K562 (cell line): ENCODE data around the gene RFNG. TPM values are rescaled to one million over a fixed set of nuclear protein-coding genes. Genes with fewer than 3 reads are reported as not detected.

Source experiments
- ATAC-seq: fragments of 200-7000 bp; cut with Tn5 transposase; 3 replicates; pipeline ENCODE4 v1.9.1; 2020; ENCODE audit warnings: moderate library complexity
- BruUV-seq: library from RNA; stranded (reverse); fragments of 400-500 nt; replicated peaks from 2 replicates; lab custom pipeline; 2021; lab: Mats Ljungman, UMichigan
- CTCF ChIA-PET: fragments of 300-600 bp; formaldehyde crosslinking; extraction: SDS; loops from one replicate; lab custom pipeline; 2021; ENCODE audit warnings: low intra/inter-chr PET ratio; lab: Yijun Ruan, JAX
- POLR2A ChIA-PET: fragments of 300-600, 350-650 bp; sonication (Branson Sonifier 250); formaldehyde crosslinking; extraction: SDS; loops from one replicate; lab custom pipeline; 2021; ENCODE audit warnings: antibody characterized with exemption, inconsistent platforms; lab: Yijun Ruan, JAX
- DNase-seq, 4 experiments: peaks; one replicate each; pipeline versions ENCODE4 v3.0.0 to v3.0.0-alpha.2; 2011 to 2018; ENCODE audit warnings: low spot score in 3 of 4, mixed read lengths in 3 of 4; ENCODE audit errors: extremely low read depth in 1 of 4
- FAIRE-seq: peaks from 2 replicates; lab custom pipeline; 2011; peaks lifted over from hg19 to GRCh38; lab: Jason Lieb, UNC
- H2AFZ ChIP-seq: 2 replicates; pipeline ENCODE4 v1.6.0; 2011; ENCODE audit warnings: low read depth, low read length, control low read depth, inconsistent platforms
- H3K27ac ChIP-seq: fragments of 200-600 bp; 3 replicates; pipeline ENCODE4 v1.8.0; 2011; ENCODE audit warnings: low read depth, mild to moderate bottlenecking, control low read depth, inconsistent platforms, low read length, moderate library complexity, mixed read lengths; ENCODE audit errors: extremely low read depth
- H3K27me3 ChIP-seq, 2 experiments: fragments of 300-600 bp in 1 of 2; 2 replicates in 1 of 2; 3 replicates in 1 of 2; pipeline versions ENCODE4 v1.6.0 to v1.8.0; 2011; ENCODE audit warnings: inconsistent platforms in 2 of 2, low read length in 2 of 2, mild to moderate bottlenecking in 1 of 2, mixed read lengths in 1 of 2, moderate library complexity in 1 of 2; ENCODE audit not compliant: control insufficient read depth in 2 of 2, insufficient read depth in 2 of 2
- H3K36me3 ChIP-seq: fragments of 300-600 bp; 3 replicates; pipeline ENCODE4 v1.8.0; 2011; ENCODE audit warnings: mild to moderate bottlenecking, low read length, inconsistent platforms; ENCODE audit not compliant: control insufficient read depth, insufficient read depth
- H3K4me1 ChIP-seq, 2 experiments: fragments of 200-600 bp in 1 of 2; replicated peaks in 1 of 2; 2 replicates in 1 of 2; 3 replicates in 1 of 2; pipeline versions ENCODE4 v1.5.1 to v1.8.0; 2011; ENCODE audit warnings: inconsistent platforms in 2 of 2, low read length in 2 of 2, mild to moderate bottlenecking in 1 of 2, mixed read lengths in 1 of 2, moderate library complexity in 1 of 2; ENCODE audit not compliant: control insufficient read depth in 2 of 2, insufficient read depth in 2 of 2
- H3K4me2 ChIP-seq: 2 replicates; pipeline ENCODE4 v1.6.1; 2011; ENCODE audit warnings: low read length, control low read depth, inconsistent platforms, mixed read lengths; ENCODE audit not compliant: insufficient read depth
- H3K4me3 ChIP-seq: fragments of 200-600 bp; sonication (generic), shearing (Covaris generic); 2 replicates; pipeline ENCODE4 v1.5.1; 2016; ENCODE audit warnings: control low read depth, inconsistent platforms
- H3K79me2 ChIP-seq: fragments of 200-600 bp; 3 replicates; pipeline ENCODE4 v1.8.0; 2011; ENCODE audit warnings: low read length, inconsistent platforms; ENCODE audit not compliant: control insufficient read depth, insufficient read depth
- H3K9ac ChIP-seq, 2 experiments: 2 replicates each; pipeline versions ENCODE4 v1.6.0 to v1.6.1; 2011; ENCODE audit warnings: low read depth in 2 of 2, low read length in 2 of 2, control low read depth in 1 of 2, inconsistent platforms in 1 of 2, mild to moderate bottlenecking in 1 of 2, mixed read lengths in 1 of 2; ENCODE audit not compliant: insufficient read depth in 1 of 2
- H3K9me1 ChIP-seq: one replicate; pipeline ENCODE4 v1.6.0; 2011; ENCODE audit warnings: inconsistent platforms, mild to moderate bottlenecking, low read length, moderate library complexity; ENCODE audit not compliant: control insufficient read depth, insufficient read depth
- H3K9me3 ChIP-seq: replicated peaks from 2 replicates; pipeline ENCODE4 v1.5.1; 2011; ENCODE audit warnings: low read depth, low read length, inconsistent platforms; ENCODE audit not compliant: control insufficient read depth, insufficient read depth
- H4K20me1 ChIP-seq: replicated peaks from 2 replicates; pipeline ENCODE4 v1.6.1; 2011; ENCODE audit warnings: low read length, inconsistent platforms, mixed read lengths; ENCODE audit not compliant: control insufficient read depth, insufficient read depth
- ARID4B ChIP-seq: sonication (generic); formaldehyde crosslinking; IDR thresholded peaks from 2 replicates; pipeline ENCODE4 v1.8.0; 2022; ENCODE audit warnings: mild to moderate bottlenecking, missing genetic modification reagents
- FIP1L1 ChIP-seq: fragments of 200-400 bp; formaldehyde crosslinking; IDR thresholded peaks from 2 replicates; pipeline ENCODE4 v1.6.1; 2018; ENCODE audit warnings: mild to moderate bottlenecking, low read depth, low read length; ENCODE audit not compliant: poor library complexity, severe bottlenecking
- FOSL1 ChIP-seq: fragments of 200-800 bp; sonication (Bioruptor generic); conservative IDR thresholded peaks from 2 replicates; pipeline ENCODE4 v1.6.1; 2016; ENCODE audit warnings: missing genetic modification characterization, missing compliant biosample characterization
- ILF3 ChIP-seq: fragments of 450-650 bp; IDR thresholded peaks from 2 replicates; pipeline ENCODE4 v1.6.1; 2018; ENCODE audit warnings: antibody characterized with exemption, mild to moderate bottlenecking, moderate library complexity, borderline replicate concordance
- L3MBTL2 ChIP-seq: fragments of 450-650 bp; IDR thresholded peaks from 2 replicates; pipeline ENCODE4 v1.6.1; 2016; ENCODE audit warnings: mild to moderate bottlenecking, moderate library complexity
- NELFE ChIP-seq: IDR thresholded peaks from 2 replicates; pipeline ENCODE4 v1.6.1; 2011; ENCODE audit warnings: mild to moderate bottlenecking; ENCODE audit not compliant: insufficient read depth, insufficient read length
- PHF8 ChIP-seq: fragments of 200-600 bp; sonication (generic); IDR thresholded peaks from 2 replicates; pipeline ENCODE4 v1.6.1; 2012; ENCODE audit warnings: mixed run types, mild to moderate bottlenecking, inconsistent platforms, low read length, moderate library complexity, borderline replicate concordance
- POLR2G ChIP-seq: fragments of 200-400 bp; formaldehyde crosslinking; IDR thresholded peaks from 2 replicates; pipeline ENCODE4 v1.6.1; 2017; ENCODE audit warnings: low read depth, mild to moderate bottlenecking, antibody characterized with exemption, low read length, moderate library complexity
- POLR3G ChIP-seq: IDR thresholded peaks from 2 replicates; pipeline ENCODE4 v1.6.1; 2011; ENCODE audit not compliant: insufficient read length, insufficient replicate concordance; ENCODE audit errors: extremely low read depth
- RBM39 ChIP-seq: fragments of 200-400 bp; formaldehyde crosslinking; optimal IDR thresholded peaks from 2 replicates; pipeline ENCODE3; 2018; ENCODE audit warnings: low read depth, low read length
- SETDB1 ChIP-seq: IDR thresholded peaks from one replicate; pipeline ENCODE4 v1.6.1; 2012; ENCODE audit warnings: low read length, control low read depth, inconsistent platforms
- ZNF551 ChIP-seq: fragments of 250-450 bp; sonication (Bioruptor Pico); IDR thresholded peaks from 2 replicates; pipeline ENCODE4 v1.5.0; 2021; ENCODE audit warnings: mild to moderate bottlenecking, moderate library complexity
- WGBS: fragments of 100-300 bp; shearing (Covaris generic); methylation state at CpG from one replicate; pipeline ENCODE4 v1.1.6; 2016; ENCODE audit warnings: low coverage, mixed read lengths; ENCODE audit not compliant: insufficient coverage; ENCODE audit errors: missing lambda C conversion rate; 5-methylcytosine and 5-hydroxymethylcytosine counted together
- in situ Hi-C: fragments of 300-500 bp; cut with MboI; formaldehyde crosslinking; loops from 4 replicates; pipeline ENCODE4 v1.15.0; 2018; ENCODE audit warnings: inconsistent platforms, mixed read lengths
- intact Hi-C: fragments of 100-400 bp; cut with micrococcal nuclease; formaldehyde crosslinking; loops from 2 replicates; pipeline ENCODE4 v1.14.2; 2022
- polyA plus RNA-seq, 8 experiments: library from polyadenylated mRNA; depleted of rRNA in 4 of 8; stranded (reverse) in 5 of 8; unstranded in 3 of 8; fragments of >200 nt; fragmentation: Nextera tagmentation in 2 of 8; fragmentation: Illumina TruSeq in 1 of 8; extraction: Ambion mirVana in 2 of 8; extraction: Trizol in 1 of 8; gene quantifications; 2 replicates each; pipeline versions ENCODE4 v1.2.1 to v1.2.3, GENCODE V29; 2011 to 2014; ENCODE audit warnings: inconsistent platforms in 1 of 8, missing spikeins in 1 of 8
- total RNA-seq, 7 experiments: library from RNA; depleted of rRNA in 6 of 7; stranded (reverse); fragments of >200 nt in 6 of 7; fragmentation: Illumina TruSeq in 2 of 7; extraction: Trizol in 2 of 7; gene quantifications; 2 replicates each; pipeline versions ENCODE4 v1.2.1 to v1.2.3, GENCODE V29; 2011 to 2021; ENCODE audit warnings: low replicate concordance in 1 of 7
- TF ChIP-seq, protein P1 (sequence below): fragments of 250-450 bp; sonication (Bioruptor Pico); IDR thresholded peaks from 2 replicates; pipeline ENCODE4 v1.8.0; 2021; ENCODE audit warnings: moderate library complexity, mild to moderate bottlenecking, inconsistent platforms
- TF ChIP-seq, protein P2 (sequence below): sonication (generic); formaldehyde crosslinking; IDR thresholded peaks from 2 replicates; pipeline ENCODE4 v1.8.0; 2023; ENCODE audit warnings: mild to moderate bottlenecking, missing genetic modification reagents

RFNG gene
- total and polyA plus RNA-seq, 9 of the 15 experiments (the other 6 are each of a cell fraction or from before 2014, with no cell fraction given): 0.32 to 32.8 (median 9.5) TPM

DNA sequence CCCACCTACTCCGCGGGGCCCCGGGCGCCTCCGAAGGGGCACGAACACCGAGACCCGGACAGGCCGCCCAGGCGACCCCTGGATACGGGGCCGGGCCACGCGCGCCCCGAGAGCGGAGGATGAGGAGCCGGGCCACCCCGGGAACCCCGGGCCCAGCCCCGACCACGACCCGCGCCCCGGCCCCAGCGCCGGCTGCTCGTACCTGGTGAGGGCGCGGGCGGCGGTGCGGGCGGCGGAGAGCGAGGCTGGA lies 46.2 kb upstream of the RFNG start:
- intact Hi-C loops: loop anchor here (5.0 kb wide), 1 partner anchor 66 kb away; the partner anchor contains the start of gene RAC3
- TF ChIP-seq, protein P1, sequence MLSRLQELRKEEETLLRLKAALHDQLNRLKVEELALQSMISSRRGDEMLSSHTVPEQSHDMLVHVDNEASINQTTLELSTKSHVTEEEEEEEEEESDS: no peak
- TF ChIP-seq FIP1L1 (peak; percentile 90), ILF3 (no peak), NELFE (peak; percentile 63), SETDB1 (no peak), ARID4B (CRISPR knock-in tag) (no peak), FOSL1 (tag) (0 out of 2 replicates have a peak, but pooled peaks have one; percentile 3), POLR3G (no peak), L3MBTL2 (no peak), RBM39 (no peak), POLR2G (no peak), PHF8 (peak; percentile 59; the same call in 1 of the 2 replicates), ZNF551 (no peak)
- TF ChIP-seq, protein P2, sequence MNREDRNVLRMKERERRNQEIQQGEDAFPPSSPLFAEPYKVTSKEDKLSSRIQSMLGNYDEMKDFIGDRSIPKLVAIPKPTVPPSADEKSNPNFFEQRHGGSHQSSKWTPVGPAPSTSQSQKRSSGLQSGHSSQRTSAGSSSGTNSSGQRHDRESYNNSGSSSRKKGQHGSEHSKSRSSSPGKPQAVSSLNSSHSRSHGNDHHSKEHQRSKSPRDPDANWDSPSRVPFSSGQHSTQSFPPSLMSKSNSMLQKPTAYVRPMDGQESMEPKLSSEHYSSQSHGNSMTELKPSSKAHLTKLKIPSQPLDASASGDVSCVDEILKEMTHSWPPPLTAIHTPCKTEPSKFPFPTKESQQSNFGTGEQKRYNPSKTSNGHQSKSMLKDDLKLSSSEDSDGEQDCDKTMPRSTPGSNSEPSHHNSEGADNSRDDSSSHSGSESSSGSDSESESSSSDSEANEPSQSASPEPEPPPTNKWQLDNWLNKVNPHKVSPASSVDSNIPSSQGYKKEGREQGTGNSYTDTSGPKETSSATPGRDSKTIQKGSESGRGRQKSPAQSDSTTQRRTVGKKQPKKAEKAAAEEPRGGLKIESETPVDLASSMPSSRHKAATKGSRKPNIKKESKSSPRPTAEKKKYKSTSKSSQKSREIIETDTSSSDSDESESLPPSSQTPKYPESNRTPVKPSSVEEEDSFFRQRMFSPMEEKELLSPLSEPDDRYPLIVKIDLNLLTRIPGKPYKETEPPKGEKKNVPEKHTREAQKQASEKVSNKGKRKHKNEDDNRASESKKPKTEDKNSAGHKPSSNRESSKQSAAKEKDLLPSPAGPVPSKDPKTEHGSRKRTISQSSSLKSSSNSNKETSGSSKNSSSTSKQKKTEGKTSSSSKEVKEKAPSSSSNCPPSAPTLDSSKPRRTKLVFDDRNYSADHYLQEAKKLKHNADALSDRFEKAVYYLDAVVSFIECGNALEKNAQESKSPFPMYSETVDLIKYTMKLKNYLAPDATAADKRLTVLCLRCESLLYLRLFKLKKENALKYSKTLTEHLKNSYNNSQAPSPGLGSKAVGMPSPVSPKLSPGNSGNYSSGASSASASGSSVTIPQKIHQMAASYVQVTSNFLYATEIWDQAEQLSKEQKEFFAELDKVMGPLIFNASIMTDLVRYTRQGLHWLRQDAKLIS (CRISPR knock-in tag): peak; percentile 32; the same call in 1 of the 2 replicates

More for the DNA sequence above, 46.2 kb upstream of the RFNG start:
- H2AFZ ChIP-seq: no peak overlapping the region; the same call in 1 of the 2 replicates
- peaks cover 65% of the 10 kb centered on the region for H3K79me2 ChIP-seq
- no peaks in the 10 kb centered on the region for H3K9me3 ChIP-seq
- H3K27ac ChIP-seq: peak overlapping the region; percentile 94
- WGBS: 0% methylated on average over 4 of the region's 36 CpGs
- H4K20me1 ChIP-seq: peaks cover 25% of the 10 kb centered on the region
- CTCF ChIA-PET: interaction anchor here (0.6 kb wide), 1 partner anchor 68 kb away, joined by 3 read pairs; no protein-coding TSS in a partner anchor
- BruUV-seq: no TSS peak
- peak overlapping the region; percentile 97 for H3K4me3 ChIP-seq
- H3K27me3 ChIP-seq: no peaks in the 10 kb centered on the region
- peaks cover 32 to 92% of the 10 kb centered on the region in 2 experiments for H3K4me1 ChIP-seq
- peaks cover 46% of the 10 kb centered on the region for H3K36me3 ChIP-seq
- H3K9me1 ChIP-seq: no peaks in the 10 kb centered on the region
- in situ Hi-C loops: no loop called here
- H3K9ac ChIP-seq: peak overlapping the region; percentile 95 to 100
- no peak for ATAC-seq
- no peak for FAIRE-seq
- peak in 2 of 4 experiments; percentile 76 to 80 for DNase-seq
- POLR2A ChIA-PET: interaction anchor here (0.7 to 1.8 kb wide), 8 partner anchors 9 to 103 kb away, joined by 3 to 16 read pairs (median 4); partner anchors contain the start of gene DUS1L
- peak overlapping the region; percentile 78; the same call in 1 of the 2 replicates for H3K4me2 ChIP-seq
